BJ (cell line): ENCODE measurements around the gene LIX1L. TPM values are rescaled to one million over a fixed set of nuclear protein-coding genes. Genes with fewer than 3 reads are reported as not detected.

Source experiments
- CTCF ChIA-PET: fragments of 350-600 bp; formaldehyde crosslinking; extraction: SDS; loops from one replicate; lab custom pipeline; 2021; ENCODE audit warnings: antibody characterized with exemption, inconsistent platforms; lab: Yijun Ruan, JAX
- POLR2A ChIA-PET: fragments of 300-600 bp; sonication (Branson Sonifier 250); formaldehyde crosslinking; extraction: SDS; loops from one replicate; lab custom pipeline; 2021; ENCODE audit warnings: antibody characterized with exemption; lab: Charles Lee
- DNase-seq: peaks from one replicate; pipeline ENCODE4 v3.0.0-alpha.2; 2011; ENCODE audit warnings: low read depth
- H3K27me3 ChIP-seq: 2 replicates; pipeline ENCODE4 v1.6.0; 2011; ENCODE audit warnings: low read length; ENCODE audit not compliant: control insufficient read depth, insufficient read depth
- H3K36me3 ChIP-seq: 2 replicates; pipeline ENCODE4 v1.5.1; 2011; ENCODE audit warnings: low read length; ENCODE audit not compliant: control insufficient read depth, insufficient read depth
- H3K4me3 ChIP-seq: 2 replicates; pipeline ENCODE4 v1.5.1; 2011; ENCODE audit warnings: low read depth, mild to moderate bottlenecking, control low read depth, low read length
- CTCF ChIP-seq: IDR thresholded peaks from 2 replicates; pipeline ENCODE4 v1.5.1; 2011; ENCODE audit warnings: low read depth, mild to moderate bottlenecking, control low read depth, inconsistent platforms, low read length, moderate library complexity; ENCODE audit not compliant: insufficient read depth
- polyA plus RNA-seq: library from polyadenylated mRNA; depleted of rRNA; stranded (reverse); fragments of >200 nt; gene quantifications from 2 replicates; pipeline ENCODE4 v1.2.3, GENCODE V29; 2011; rRNA removed

The LIX1L gene
- polyA plus RNA-seq, 1 experiment = 35.1 TPM

GRCh38 chr1:145886390-145886789, 71.4 kb downstream of the LIX1L start:
- no peak for DNase-seq
- peaks cover 3% of the 10 kb centered on the region; the same call in 1 of the 2 replicates for H3K27me3 ChIP-seq
- ChIA-PET POLR2A (no interaction called here), CTCF (interaction anchor here (1.2 to 3.8 kb wide), 3 partner anchors 23 to 79 kb away, joined by 3 to 19 read pairs (median 4); partner anchors contain the start of genes ITGA10 and RBM8A)
- TF ChIP-seq CTCF = no peak
- H3K4me3 ChIP-seq = peak overlapping the region; percentile 64
- no peaks in the 10 kb centered on the region for H3K36me3 ChIP-seq

- ChIA-PET POLR2A (no interaction called here), CTCF (interaction anchor here (1.2 to 3.8 kb wide), 6 partner anchors 24 to 122 kb away, joined by 3 to 19 read pairs (median 4); partner anchors contain the start of genes ITGA10, NUDT17 and RBM8A)
- TF ChIP-seq CTCF = no peak
- H3K27me3 ChIP-seq = peaks cover 3% of the 10 kb centered on the region; the same call in 1 of the 2 replicates
- DNase-seq = no peak
- H3K36me3 ChIP-seq = no peaks in the 10 kb centered on the region
- peak within 1 kb of the TSS; percentile 64 for H3K4me3 ChIP-seq
Measured at GRCh38 chr1:145885738-145886287, 72.0 kb downstream of the LIX1L start, which contains the start of gene ANKRD35. Gene ANKRD35, minus strand, starts transcription at chr1:145885866. Its CDS starts 108 bp downstream, at chr1:145885758.

- ChIA-PET CTCF (interaction anchor here (1.2 to 3.8 kb wide), 4 partner anchors 25 to 123 kb away, joined by 3 to 19 read pairs (median 5); partner anchors contain the start of genes ITGA10 and NUDT17), POLR2A (no interaction called here)
- TF ChIP-seq CTCF = no peak
- Histone ChIP-seq H3K4me3 (no peak overlapping the region), H3K27me3 (peaks cover 3% of the 10 kb centered on the region; the same call in 1 of the 2 replicates), H3K36me3 (no peaks in the 10 kb centered on the region)
- no peak for DNase-seq
Measured at GRCh38 chr1:145884675-145885074, 73.1 kb downstream of the LIX1L start.

Other genes starting within 250 kb of the LIX1L start
- gene CD160, start 238.5 kb downstream of the LIX1L start, polyA plus RNA-seq = not detected in 2 replicates
- gene RNF115, start 133.9 kb downstream of the LIX1L start, polyA plus RNA-seq = 13.4 and 18.3 TPM in 2 replicates
- 56.7 and 58.5 TPM in 2 replicates for gene POLR3C, start 133.8 kb downstream of the LIX1L start, polyA plus RNA-seq
- gene NUDT17, start 112.4 kb downstream of the LIX1L start, polyA plus RNA-seq = 4.3 and 4.5 TPM in 2 replicates
- 30.0 and 38.0 TPM in 2 replicates for gene PIAS3, start 98.9 kb downstream of the LIX1L start, polyA plus RNA-seq
- 1.4 and 1.5 TPM in 2 replicates for gene ANKRD35, start 72.2 kb downstream of the LIX1L start, polyA plus RNA-seq
- gene ITGA10, start 48.0 kb downstream of the LIX1L start, polyA plus RNA-seq = 0.63 and 0.82 TPM in 2 replicates
- 34.9 and 46.4 TPM in 2 replicates for gene PEX11B, start 39.3 kb downstream of the LIX1L start, polyA plus RNA-seq
- 71.2 and 135 TPM in 2 replicates for gene RBM8A, start 30.5 kb downstream of the LIX1L start, polyA plus RNA-seq
- gene ANKRD34A, start 6.6 kb upstream of the LIX1L start, polyA plus RNA-seq = 1.3 and 1.4 TPM in 2 replicates
- gene POLR3GL, start 6.7 kb upstream of the LIX1L start, polyA plus RNA-seq = 13.2 and 19.2 TPM in 2 replicates
- gene TXNIP, start 38.6 kb upstream of the LIX1L start, polyA plus RNA-seq = 212 and 258 TPM in 2 replicates
- gene HJV, start 63.7 kb upstream of the LIX1L start, polyA plus RNA-seq = not detected in 2 replicates
- gene NBPF10, start 186.8 kb upstream of the LIX1L start, polyA plus RNA-seq = 0.77 and 1.0 TPM in 2 replicates